Epithelial cell of proximal tubule (primary cell): Measurements from ENCODE around the gene PPP2R2C. TPM values are rescaled to one million over a fixed set of nuclear protein-coding genes. Genes with fewer than 3 reads are reported as not detected.

Experiments
- DNase-seq: peaks from one replicate; pipeline ENCODE4 v3.0.0-alpha.2; 2011; ENCODE audit warnings: low read depth
- H3K4me3 ChIP-seq: 2 replicates; pipeline ENCODE4 v1.5.1; 2011; ENCODE audit warnings: low read depth, mild to moderate bottlenecking, low read length
- CTCF ChIP-seq: conservative IDR thresholded peaks from 2 replicates; pipeline ENCODE4 v1.5.1; 2012; ENCODE audit warnings: low read depth, mild to moderate bottlenecking, low read length
- total RNA-seq: library from RNA; depleted of rRNA; stranded (reverse); fragments of >200 nt; gene quantifications from 2 replicates; pipeline ENCODE4 v1.2.3, GENCODE V29; 2015

PPP2R2C gene
- total RNA-seq, 1 donor from 2014 or later: not detected

GRCh38 chr4:6373541-6374410 is 98.6 kb downstream of the PPP2R2C start:
- no peak for DNase-seq
- TF ChIP-seq CTCF: no peak
- H3K4me3 ChIP-seq: no peak overlapping the region

- no peak for DNase-seq
- no peak overlapping the region for H3K4me3 ChIP-seq
- TF ChIP-seq CTCF: no peak
Observed at GRCh38 chr4:6372649-6373525, 99.5 kb downstream of the PPP2R2C start.

- TF ChIP-seq CTCF: no peak
- no peak for DNase-seq
- no peak overlapping the region for H3K4me3 ChIP-seq
Observed at GRCh38 chr4:6371812-6372211, 100.6 kb downstream of the PPP2R2C start.

- no peak overlapping the region for H3K4me3 ChIP-seq
- TF ChIP-seq CTCF: no peak
- no peak for DNase-seq
Observed at GRCh38 chr4:6371271-6371670, 101.1 kb downstream of the PPP2R2C start.

- H3K4me3 ChIP-seq: no peak overlapping the region
- DNase-seq: no peak
- TF ChIP-seq CTCF: no peak
Observed at GRCh38 chr4:6369924-6370645, 102.3 kb downstream of the PPP2R2C start.

GRCh38 chr4:6369511-6369910 is 102.9 kb downstream of the PPP2R2C start:
- H3K4me3 ChIP-seq: no peak overlapping the region
- no peak for DNase-seq
- no peak for TF ChIP-seq CTCF
